Measurements from ENCODE around the gene PCF11. TPM values are rescaled to one million over a fixed set of nuclear protein-coding genes. Genes with fewer than 3 reads are reported as not detected.

Gene PCF11
- 10 to 100 TPM; 13.8 to 65.0 (median 21.1) TPM for polyA plus RNA-seq
- long read RNA-seq, donor 1, transcript PCF11-207 (1 exons, 1,720 nt): major isoform, 33 of 47 reads
- long read RNA-seq, donor 1, partial matches to known transcripts: 14 of 47 reads
- long read RNA-seq, donor 1, other reads (novel, unspliced or antisense): 0 of 47 reads
- long read RNA-seq, donor 2, transcript PCF11-207 (1 exons, 1,720 nt): major isoform, 7 of 7 reads
- long read RNA-seq, donor 2, partial matches to known transcripts: 0 of 7 reads
- long read RNA-seq, donor 2, other reads (novel, unspliced or antisense): 0 of 7 reads
- long read RNA-seq, donor 3, transcript PCF11-207 (1 exons, 1,720 nt): major isoform, 13 of 13 reads
- long read RNA-seq, donor 3, partial matches to known transcripts: 0 of 13 reads
- long read RNA-seq, donor 3, other reads (novel, unspliced or antisense): 0 of 13 reads
- long read RNA-seq, donor 4, partial matches to known transcripts: 0 of 1 reads
- long read RNA-seq, donor 4, other reads (novel, unspliced or antisense): 0 of 1 reads
- long read RNA-seq, donor 5, partial matches to known transcripts: 0 of 2 reads
- long read RNA-seq, donor 5, other reads (novel, unspliced or antisense): 0 of 2 reads
- long read RNA-seq, donor 6, transcript PCF11-207 (1 exons, 1,720 nt): major isoform, 8 of 14 reads
- long read RNA-seq, donor 6, partial matches to known transcripts: 6 of 14 reads
- long read RNA-seq, donor 6, other reads (novel, unspliced or antisense): 0 of 14 reads
- long read RNA-seq, donor 7: 0 reads
- long read RNA-seq, donor 8, partial matches to known transcripts: 0 of 1 reads
- long read RNA-seq, donor 8, other reads (novel, unspliced or antisense): 0 of 1 reads
- long read RNA-seq, donor 9, transcript PCF11-207 (1 exons, 1,720 nt): major isoform, 6 of 6 reads
- long read RNA-seq, donor 9, partial matches to known transcripts: 0 of 6 reads
- long read RNA-seq, donor 9, other reads (novel, unspliced or antisense): 0 of 6 reads
- long read RNA-seq, donor 10, transcript PCF11-207 (1 exons, 1,720 nt): major isoform, 16 of 39 reads
- long read RNA-seq, donor 10, partial matches to known transcripts: 23 of 39 reads
- long read RNA-seq, donor 10, other reads (novel, unspliced or antisense): 0 of 39 reads

- no peak for DNase-seq
- Histone ChIP-seq H3K9me3 (ENCODE audit: control insufficient read depth in 2 of 2, insufficient read depth in 1 of 2, low read depth in 1 of 2, low read length in 1 of 2) (no peaks in the 10 kb centered on the region), H3K27ac (ENCODE audit: low read depth in 1 of 3, low read length in 2 of 3) (peak within 1 kb of the TSS; percentile 98 to 99 (median 99)), H3K27me3 (ENCODE audit: control insufficient read depth in 3 of 3, insufficient read depth in 3 of 3, low read length in 3 of 3) (no peaks in the 10 kb centered on the region), H3K4me3 (ENCODE audit: low read depth in 1 of 3, low read length in 3 of 3) (peak within 1 kb of the TSS; percentile 67 to 96 (median 95)), H3K36me3 (ENCODE audit: control insufficient read depth in 3 of 3, insufficient read depth in 2 of 3, low read depth in 1 of 3, low read length in 3 of 3) (peaks cover 0 to 3% (median 0%) of the 10 kb centered on the region in 3 donors), H3K4me1 (ENCODE audit: control insufficient read depth in 3 of 3, insufficient read depth in 2 of 3, low read depth in 1 of 3, low read length in 2 of 3) (peaks cover 0 to 7% (median 4%) of the 10 kb centered on the region in 3 donors)
- peak; percentile 71 for FAIRE-seq
- WGBS, 3 donors: 0% methylated on average over 51 to 55 of the region's 55 CpGs
Measured at GRCh38 chr11:83156996-83157593, at the start of gene PCF11. Gene PCF11 (plus strand): TSS chr11:83157131. CDS start chr11:83157440, 309 bp downstream.

GRCh38 chr11:83112886-83113285 is 44.0 kb upstream of the PCF11 start:
- H3K4me3 ChIP-seq (ENCODE audit: low read depth in 1 of 3, low read length in 3 of 3): no peak overlapping the region
- no peaks in the 10 kb centered on the region for H3K36me3 ChIP-seq (ENCODE audit: control insufficient read depth in 3 of 3, insufficient read depth in 2 of 3, low read depth in 1 of 3, low read length in 3 of 3)
- FAIRE-seq (no peak), DNase-seq (no peak)
- H3K4me1 ChIP-seq (ENCODE audit: control insufficient read depth in 3 of 3, insufficient read depth in 2 of 3, low read depth in 1 of 3, low read length in 2 of 3): peaks cover 0 to 2% (median 0%) of the 10 kb centered on the region in 3 donors
- no peaks in the 10 kb centered on the region for H3K9me3 ChIP-seq (ENCODE audit: control insufficient read depth in 2 of 2, insufficient read depth in 1 of 2, low read depth in 1 of 2, low read length in 1 of 2)
- H3K27ac ChIP-seq (ENCODE audit: low read depth in 1 of 3, low read length in 2 of 3): no peak overlapping the region
- 62 to 71% (median 68%) methylated on average over 2 of the region's 2 CpGs for WGBS, 3 donors
- H3K27me3 ChIP-seq (ENCODE audit: control insufficient read depth in 3 of 3, insufficient read depth in 3 of 3, low read length in 3 of 3): no peaks in the 10 kb centered on the region

GRCh38 chr11:83115026-83115425 is 41.9 kb upstream of the PCF11 start:
- H3K4me3 ChIP-seq (ENCODE audit: low read depth in 1 of 3, low read length in 3 of 3): no peak overlapping the region
- WGBS, 3 donors: 90 to 93% (median 93%) methylated on average over 3 of the region's 3 CpGs
- no peaks in the 10 kb centered on the region for H3K27me3 ChIP-seq (ENCODE audit: control insufficient read depth in 3 of 3, insufficient read depth in 3 of 3, low read length in 3 of 3)
- no peak for FAIRE-seq
- H3K36me3 ChIP-seq (ENCODE audit: control insufficient read depth in 3 of 3, insufficient read depth in 2 of 3, low read depth in 1 of 3, low read length in 3 of 3): no peaks in the 10 kb centered on the region
- no peak overlapping the region for H3K27ac ChIP-seq (ENCODE audit: low read depth in 1 of 3, low read length in 2 of 3)
- no peaks in the 10 kb centered on the region for H3K9me3 ChIP-seq (ENCODE audit: control insufficient read depth in 2 of 2, insufficient read depth in 1 of 2, low read depth in 1 of 2, low read length in 1 of 2)
- H3K4me1 ChIP-seq (ENCODE audit: control insufficient read depth in 3 of 3, insufficient read depth in 2 of 3, low read depth in 1 of 3, low read length in 2 of 3): peaks cover 0 to 5% (median 2%) of the 10 kb centered on the region in 3 donors
- no peak for DNase-seq

GRCh38 chr11:83115551-83115950 is 41.4 kb upstream of the PCF11 start:
- FAIRE-seq (no peak), DNase-seq (no peak)
- 67 to 84% (median 83%) methylated on average over 5 of the region's 5 CpGs for whole genome bisulfite sequencing, 3 donors
- no peaks in the 10 kb centered on the region for H3K36me3 ChIP-seq (ENCODE audit: control insufficient read depth in 3 of 3, insufficient read depth in 2 of 3, low read depth in 1 of 3, low read length in 3 of 3)
- no peak overlapping the region for H3K27ac ChIP-seq (ENCODE audit: low read depth in 1 of 3, low read length in 2 of 3)
- no peaks in the 10 kb centered on the region for H3K9me3 ChIP-seq (ENCODE audit: control insufficient read depth in 2 of 2, insufficient read depth in 1 of 2, low read depth in 1 of 2, low read length in 1 of 2)
- H3K4me3 ChIP-seq (ENCODE audit: low read depth in 1 of 3, low read length in 3 of 3): no peak overlapping the region
- no peaks in the 10 kb centered on the region for H3K27me3 ChIP-seq (ENCODE audit: control insufficient read depth in 3 of 3, insufficient read depth in 3 of 3, low read length in 3 of 3)
- H3K4me1 ChIP-seq (ENCODE audit: control insufficient read depth in 3 of 3, insufficient read depth in 2 of 3, low read depth in 1 of 3, low read length in 2 of 3): peaks cover 0 to 5% (median 2%) of the 10 kb centered on the region in 3 donors

- Histone ChIP-seq H3K9me3 (ENCODE audit: control insufficient read depth in 2 of 2, insufficient read depth in 1 of 2, low read depth in 1 of 2, low read length in 1 of 2) (no peaks in the 10 kb centered on the region), H3K27me3 (ENCODE audit: control insufficient read depth in 3 of 3, insufficient read depth in 3 of 3, low read length in 3 of 3) (no peaks in the 10 kb centered on the region), H3K4me3 (ENCODE audit: low read depth in 1 of 3, low read length in 3 of 3) (no peak overlapping the region), H3K36me3 (ENCODE audit: control insufficient read depth in 3 of 3, insufficient read depth in 2 of 3, low read depth in 1 of 3, low read length in 3 of 3) (no peaks in the 10 kb centered on the region), H3K27ac (ENCODE audit: low read depth in 1 of 3, low read length in 2 of 3) (no peak overlapping the region), H3K4me1 (ENCODE audit: control insufficient read depth in 3 of 3, insufficient read depth in 2 of 3, low read depth in 1 of 3, low read length in 2 of 3) (peaks cover 0 to 5% (median 2%) of the 10 kb centered on the region in 3 donors)
- DNase-seq (no peak), FAIRE-seq (no peak)
- WGBS, 3 donors: 92 to 95% (median 92%) methylated on average over 3 of the region's 3 CpGs
Measured at GRCh38 chr11:83116015-83116641, 40.8 kb upstream of the PCF11 start.

- Histone ChIP-seq H3K9me3 (ENCODE audit: control insufficient read depth in 2 of 2, insufficient read depth in 1 of 2, low read depth in 1 of 2, low read length in 1 of 2) (no peaks in the 10 kb centered on the region), H3K4me3 (ENCODE audit: low read depth in 1 of 3, low read length in 3 of 3) (no peak overlapping the region), H3K4me1 (ENCODE audit: control insufficient read depth in 3 of 3, insufficient read depth in 2 of 3, low read depth in 1 of 3, low read length in 2 of 3) (peaks cover 0 to 5% (median 2%) of the 10 kb centered on the region in 3 donors), H3K27ac (ENCODE audit: low read depth in 1 of 3, low read length in 2 of 3) (peak overlapping the region in 2 of 3 donors; percentile 57 to 74), H3K27me3 (ENCODE audit: control insufficient read depth in 3 of 3, insufficient read depth in 3 of 3, low read length in 3 of 3) (no peaks in the 10 kb centered on the region), H3K36me3 (ENCODE audit: control insufficient read depth in 3 of 3, insufficient read depth in 2 of 3, low read depth in 1 of 3, low read length in 3 of 3) (no peaks in the 10 kb centered on the region)
- FAIRE-seq (no peak), DNase-seq (no peak)
Measured at GRCh38 chr11:83118814-83119213, 38.1 kb upstream of the PCF11 start.

GRCh38 chr11:83119216-83119615 is 37.7 kb upstream of the PCF11 start:
- no peaks in the 10 kb centered on the region for H3K9me3 ChIP-seq (ENCODE audit: control insufficient read depth in 2 of 2, insufficient read depth in 1 of 2, low read depth in 1 of 2, low read length in 1 of 2)
- H3K27ac ChIP-seq (ENCODE audit: low read depth in 1 of 3, low read length in 2 of 3): no peak overlapping the region
- no peak for FAIRE-seq
- DNase-seq: no peak
- no peaks in the 10 kb centered on the region for H3K27me3 ChIP-seq (ENCODE audit: control insufficient read depth in 3 of 3, insufficient read depth in 3 of 3, low read length in 3 of 3)
- H3K36me3 ChIP-seq (ENCODE audit: control insufficient read depth in 3 of 3, insufficient read depth in 2 of 3, low read depth in 1 of 3, low read length in 3 of 3): no peaks in the 10 kb centered on the region
- 53 to 65% (median 61%) methylated on average over 3 of the region's 3 CpGs for WGBS, 3 donors
- peaks cover 0 to 5% (median 2%) of the 10 kb centered on the region in 3 donors for H3K4me1 ChIP-seq (ENCODE audit: control insufficient read depth in 3 of 3, insufficient read depth in 2 of 3, low read depth in 1 of 3, low read length in 2 of 3)
- no peak overlapping the region for H3K4me3 ChIP-seq (ENCODE audit: low read depth in 1 of 3, low read length in 3 of 3)

All from small intestine (tissue), 16 donors.